HCT116 (cell line): ENCODE results near the gene MLX.

Source experiments
- CEBPB ChIP-seq: IDR thresholded peaks from 2 replicates; pipeline ENCODE4 v1.6.1; 2012; ENCODE audit warnings: low read depth
- EZH2 ChIP-seq: fragments of 200-600 bp; sonication (generic); IDR thresholded peaks from 2 replicates; pipeline ENCODE4 v1.6.1; 2017; ENCODE audit warnings: antibody characterized with exemption, mixed run types
- EZH2phosphoT487 ChIP-seq: fragments of 200-600 bp; IDR thresholded peaks from 2 replicates; pipeline ENCODE4 v1.6.1; 2018; ENCODE audit warnings: antibody characterized with exemption, borderline replicate concordance
- POLR2A ChIP-seq: IDR thresholded peaks from 2 replicates; pipeline ENCODE4 v1.7.0; 2011; ENCODE audit warnings: borderline replicate concordance; ENCODE audit not compliant: insufficient read depth, insufficient read length; ENCODE audit errors: extremely low read depth
- POLR2AphosphoS5 ChIP-seq: IDR thresholded peaks from 2 replicates; pipeline ENCODE4 v1.6.1; 2011; ENCODE audit warnings: mild to moderate bottlenecking, low read depth, low read length, moderate library complexity
- SIN3A ChIP-seq: IDR thresholded peaks from 2 replicates; pipeline ENCODE4 v1.6.1; 2012; ENCODE audit warnings: low read depth
- SRF ChIP-seq: IDR thresholded peaks from 2 replicates; pipeline ENCODE4 v1.6.1; 2012; ENCODE audit warnings: low read depth
- TF ChIP-seq, protein P1 (sequence below), 3 experiments: fragments of 200-600 bp in 1 of 3; sonication (generic) in 1 of 3; IDR thresholded peaks in 2 of 3; conservative IDR thresholded peaks in 1 of 3; 2 replicates each; pipeline ENCODE4 v1.5.1; 2012 to 2017; ENCODE audit warnings: low read depth in 2 of 3, low read length in 2 of 3, antibody characterized with exemption in 1 of 3, borderline replicate concordance in 1 of 3, control low read depth in 1 of 3, mild to moderate bottlenecking in 1 of 3, mixed read lengths in 1 of 3, mixed run types in 1 of 3, moderate library complexity in 1 of 3; ENCODE audit not compliant: insufficient read depth in 1 of 3
- TF ChIP-seq, protein P2 (sequence below): IDR thresholded peaks from 2 replicates; pipeline ENCODE4 v1.6.1; 2012; ENCODE audit warnings: low read depth
- TF ChIP-seq, protein P3 (sequence below): IDR thresholded peaks from 2 replicates; pipeline ENCODE4 v1.6.1; 2012

DNA sequence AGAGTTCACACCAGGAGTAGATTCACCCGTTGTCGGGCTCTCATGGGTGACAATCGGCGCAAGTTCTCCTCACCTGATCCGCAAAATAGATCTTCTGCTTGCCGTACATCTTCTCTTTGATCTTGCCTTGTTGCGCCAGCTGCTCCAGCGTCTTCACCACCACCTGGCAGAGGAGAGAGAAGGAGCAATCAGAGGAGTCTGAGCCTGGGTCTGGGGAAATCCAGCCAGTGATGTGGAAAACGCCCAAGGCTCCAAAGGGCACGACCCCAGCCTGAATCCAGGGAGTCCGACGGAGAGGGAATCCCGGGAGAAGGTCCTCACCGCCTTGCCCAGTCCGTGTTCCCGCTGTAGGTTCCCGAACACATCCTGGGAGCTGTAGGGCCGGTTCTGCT, 10.2 kb downstream of the MLX start:
- TF ChIP-seq, protein P1, sequence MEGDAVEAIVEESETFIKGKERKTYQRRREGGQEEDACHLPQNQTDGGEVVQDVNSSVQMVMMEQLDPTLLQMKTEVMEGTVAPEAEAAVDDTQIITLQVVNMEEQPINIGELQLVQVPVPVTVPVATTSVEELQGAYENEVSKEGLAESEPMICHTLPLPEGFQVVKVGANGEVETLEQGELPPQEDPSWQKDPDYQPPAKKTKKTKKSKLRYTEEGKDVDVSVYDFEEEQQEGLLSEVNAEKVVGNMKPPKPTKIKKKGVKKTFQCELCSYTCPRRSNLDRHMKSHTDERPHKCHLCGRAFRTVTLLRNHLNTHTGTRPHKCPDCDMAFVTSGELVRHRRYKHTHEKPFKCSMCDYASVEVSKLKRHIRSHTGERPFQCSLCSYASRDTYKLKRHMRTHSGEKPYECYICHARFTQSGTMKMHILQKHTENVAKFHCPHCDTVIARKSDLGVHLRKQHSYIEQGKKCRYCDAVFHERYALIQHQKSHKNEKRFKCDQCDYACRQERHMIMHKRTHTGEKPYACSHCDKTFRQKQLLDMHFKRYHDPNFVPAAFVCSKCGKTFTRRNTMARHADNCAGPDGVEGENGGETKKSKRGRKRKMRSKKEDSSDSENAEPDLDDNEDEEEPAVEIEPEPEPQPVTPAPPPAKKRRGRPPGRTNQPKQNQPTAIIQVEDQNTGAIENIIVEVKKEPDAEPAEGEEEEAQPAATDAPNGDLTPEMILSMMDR (IDR thresholded peaks at IDR 0.05 in 2 of 3, conservative IDR thresholded peaks at IDR 0.05 in 1 of 3; ENCODE audit: borderline replicate concordance in 1 of 3, insufficient read depth in 1 of 3, low read depth in 2 of 3, low read length in 2 of 3) = no peak
- no peak for TF ChIP-seq EZH2phosphoT487
- TF ChIP-seq SRF = no peak
- no peak for TF ChIP-seq POLR2AphosphoS5
- TF ChIP-seq EZH2 = no peak
- no peak for TF ChIP-seq SIN3A
- TF ChIP-seq CEBPB = no peak
- TF ChIP-seq, protein P2, sequence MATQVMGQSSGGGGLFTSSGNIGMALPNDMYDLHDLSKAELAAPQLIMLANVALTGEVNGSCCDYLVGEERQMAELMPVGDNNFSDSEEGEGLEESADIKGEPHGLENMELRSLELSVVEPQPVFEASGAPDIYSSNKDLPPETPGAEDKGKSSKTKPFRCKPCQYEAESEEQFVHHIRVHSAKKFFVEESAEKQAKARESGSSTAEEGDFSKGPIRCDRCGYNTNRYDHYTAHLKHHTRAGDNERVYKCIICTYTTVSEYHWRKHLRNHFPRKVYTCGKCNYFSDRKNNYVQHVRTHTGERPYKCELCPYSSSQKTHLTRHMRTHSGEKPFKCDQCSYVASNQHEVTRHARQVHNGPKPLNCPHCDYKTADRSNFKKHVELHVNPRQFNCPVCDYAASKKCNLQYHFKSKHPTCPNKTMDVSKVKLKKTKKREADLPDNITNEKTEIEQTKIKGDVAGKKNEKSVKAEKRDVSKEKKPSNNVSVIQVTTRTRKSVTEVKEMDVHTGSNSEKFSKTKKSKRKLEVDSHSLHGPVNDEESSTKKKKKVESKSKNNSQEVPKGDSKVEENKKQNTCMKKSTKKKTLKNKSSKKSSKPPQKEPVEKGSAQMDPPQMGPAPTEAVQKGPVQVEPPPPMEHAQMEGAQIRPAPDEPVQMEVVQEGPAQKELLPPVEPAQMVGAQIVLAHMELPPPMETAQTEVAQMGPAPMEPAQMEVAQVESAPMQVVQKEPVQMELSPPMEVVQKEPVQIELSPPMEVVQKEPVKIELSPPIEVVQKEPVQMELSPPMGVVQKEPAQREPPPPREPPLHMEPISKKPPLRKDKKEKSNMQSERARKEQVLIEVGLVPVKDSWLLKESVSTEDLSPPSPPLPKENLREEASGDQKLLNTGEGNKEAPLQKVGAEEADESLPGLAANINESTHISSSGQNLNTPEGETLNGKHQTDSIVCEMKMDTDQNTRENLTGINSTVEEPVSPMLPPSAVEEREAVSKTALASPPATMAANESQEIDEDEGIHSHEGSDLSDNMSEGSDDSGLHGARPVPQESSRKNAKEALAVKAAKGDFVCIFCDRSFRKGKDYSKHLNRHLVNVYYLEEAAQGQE = no peak
- TF ChIP-seq POLR2A = no peak
- TF ChIP-seq, protein P3, sequence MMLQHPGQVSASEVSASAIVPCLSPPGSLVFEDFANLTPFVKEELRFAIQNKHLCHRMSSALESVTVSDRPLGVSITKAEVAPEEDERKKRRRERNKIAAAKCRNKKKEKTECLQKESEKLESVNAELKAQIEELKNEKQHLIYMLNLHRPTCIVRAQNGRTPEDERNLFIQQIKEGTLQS = no peak
